ENCODE results near the gene CHD9. TPM values are rescaled to one million over a fixed set of nuclear protein-coding genes. Genes with fewer than 3 reads are reported as not detected.

CHD9 gene
- total RNA-seq, 1 donor from 2014 or later, result 99.0 TPM

DNA sequence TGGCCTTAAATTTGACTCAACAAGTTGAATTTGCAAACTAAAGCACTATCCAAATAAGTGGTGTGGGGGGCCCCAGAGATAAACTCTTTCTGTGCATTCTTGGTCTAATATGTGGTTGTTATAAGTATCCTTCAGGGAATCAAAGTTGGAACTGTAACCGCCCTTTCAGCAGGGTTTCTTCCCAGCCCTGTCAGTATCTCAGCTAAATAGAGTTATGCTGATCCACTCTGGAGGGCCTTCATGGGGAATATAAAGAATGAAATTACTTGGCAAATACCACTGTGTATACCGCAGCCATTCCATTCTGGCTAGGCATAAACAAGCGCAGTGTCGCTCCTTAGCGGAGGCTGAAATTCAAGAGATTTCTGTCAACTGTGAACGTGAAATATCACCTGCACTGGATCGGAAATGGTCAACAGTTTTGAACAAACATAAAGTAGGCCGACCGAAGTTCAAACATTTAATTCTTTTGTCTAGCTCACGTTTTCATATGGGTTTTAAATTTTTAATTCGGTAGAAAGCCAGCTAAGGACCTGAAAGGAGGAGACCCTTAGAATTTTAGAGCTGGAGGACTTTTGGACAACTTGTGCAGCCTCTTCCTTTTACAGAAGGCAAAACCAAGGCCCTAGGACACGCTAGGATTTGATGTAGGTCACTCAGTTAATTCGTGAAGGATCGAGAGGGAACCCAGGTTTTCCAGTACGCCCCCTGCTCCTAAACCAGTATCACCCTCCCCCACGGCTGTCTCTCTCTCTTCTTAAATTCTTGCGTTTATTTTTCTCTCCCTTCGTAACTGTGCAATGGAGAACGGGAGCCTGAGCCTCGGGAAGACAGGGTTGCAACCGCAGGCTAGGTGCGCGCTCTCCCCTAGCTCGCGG is 74.7 kb downstream of the CHD9 start:
- Mint-ChIP-seq H3K27ac (ENCODE audit: unreplicated experiment) (peak overlapping the region; percentile 89), H3K4me1 (ENCODE audit: unreplicated experiment) (peaks cover 46% of the 10 kb centered on the region), H3K27me3 (ENCODE audit: unreplicated experiment) (no peaks in the 10 kb centered on the region), H3K36me3 (ENCODE audit: unreplicated experiment) (peaks cover 3% of the 10 kb centered on the region), H3K4me3 (ENCODE audit: unreplicated experiment) (peak overlapping the region; percentile 71), H3K9me3 (ENCODE audit: unreplicated experiment) (no peaks in the 10 kb centered on the region)
- no peak for DNase-seq (ENCODE audit: extremely low spot score, unreplicated experiment)
- TF ChIP-seq CTCF (IDR thresholded peaks at IDR 0.05), result no peak

- Mint-ChIP-seq H3K4me1 (ENCODE audit: unreplicated experiment) (peaks cover 54% of the 10 kb centered on the region), H3K36me3 (ENCODE audit: unreplicated experiment) (peaks cover 3% of the 10 kb centered on the region), H3K4me3 (ENCODE audit: unreplicated experiment) (peak overlapping the region; percentile 71), H3K9me3 (ENCODE audit: unreplicated experiment) (no peaks in the 10 kb centered on the region), H3K27me3 (ENCODE audit: unreplicated experiment) (no peaks in the 10 kb centered on the region), H3K27ac (ENCODE audit: unreplicated experiment) (peak overlapping the region; percentile 89)
- peak; percentile 98 for DNase-seq (ENCODE audit: extremely low spot score, unreplicated experiment)
- TF ChIP-seq CTCF (IDR thresholded peaks at IDR 0.05), result peak; percentile 72
Measured at GRCh38 chr16:53130159-53131049, 75.6 kb downstream of the CHD9 start.

DNA sequence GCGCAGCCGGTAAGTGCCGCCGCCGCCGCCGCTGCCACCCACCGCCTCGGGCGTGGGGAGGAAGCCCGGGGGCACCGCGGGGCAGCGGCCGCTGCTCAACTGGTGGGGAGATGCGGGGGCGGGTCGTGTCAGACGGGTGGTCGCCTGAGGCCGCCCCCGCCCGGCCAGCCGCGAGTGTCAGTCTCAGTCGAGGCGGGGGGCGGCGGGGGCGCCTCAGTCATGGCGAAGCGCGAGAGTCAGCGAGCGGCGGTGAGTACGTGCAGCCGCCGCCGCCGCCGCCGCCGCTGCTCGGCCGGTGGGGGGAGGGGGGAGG is 76.2 kb downstream of the CHD9 start:
- Mint-ChIP-seq H3K4me1 (ENCODE audit: unreplicated experiment) (peaks cover 55% of the 10 kb centered on the region), H3K9me3 (ENCODE audit: unreplicated experiment) (no peaks in the 10 kb centered on the region), H3K27me3 (ENCODE audit: unreplicated experiment) (no peaks in the 10 kb centered on the region), H3K36me3 (ENCODE audit: unreplicated experiment) (peaks cover 3% of the 10 kb centered on the region), H3K4me3 (ENCODE audit: unreplicated experiment) (peak overlapping the region; percentile 66), H3K27ac (ENCODE audit: unreplicated experiment) (no peak overlapping the region)
- no peak for TF ChIP-seq CTCF (IDR thresholded peaks at IDR 0.05)
- no peak for DNase-seq (ENCODE audit: extremely low spot score, unreplicated experiment)

- Mint-ChIP-seq H3K27me3 (ENCODE audit: unreplicated experiment) (no peaks in the 10 kb centered on the region), H3K36me3 (ENCODE audit: unreplicated experiment) (peaks cover 3% of the 10 kb centered on the region), H3K4me3 (ENCODE audit: unreplicated experiment) (peak overlapping the region; percentile 93), H3K27ac (ENCODE audit: unreplicated experiment) (peak overlapping the region; percentile 90), H3K4me1 (ENCODE audit: unreplicated experiment) (peaks cover 55% of the 10 kb centered on the region), H3K9me3 (ENCODE audit: unreplicated experiment) (no peaks in the 10 kb centered on the region)
- TF ChIP-seq CTCF (IDR thresholded peaks at IDR 0.05), result no peak
- no peak for DNase-seq (ENCODE audit: extremely low spot score, unreplicated experiment)
Measured at GRCh38 chr16:53131363-53132071, 76.7 kb downstream of the CHD9 start.

Data from osteocyte (in vitro differentiated cells).